NCI-H1105 (cell line): ENCODE results near the gene COL15A1.
A peak's percentile ranks its signal among the peaks of the same experiment; 100 is the strongest.

Source experiments
- DNase-seq: peaks from one replicate; lab custom pipeline; 2025; lab: John Stamatoyannopoulos, UW

The COL15A1 gene

DNA sequence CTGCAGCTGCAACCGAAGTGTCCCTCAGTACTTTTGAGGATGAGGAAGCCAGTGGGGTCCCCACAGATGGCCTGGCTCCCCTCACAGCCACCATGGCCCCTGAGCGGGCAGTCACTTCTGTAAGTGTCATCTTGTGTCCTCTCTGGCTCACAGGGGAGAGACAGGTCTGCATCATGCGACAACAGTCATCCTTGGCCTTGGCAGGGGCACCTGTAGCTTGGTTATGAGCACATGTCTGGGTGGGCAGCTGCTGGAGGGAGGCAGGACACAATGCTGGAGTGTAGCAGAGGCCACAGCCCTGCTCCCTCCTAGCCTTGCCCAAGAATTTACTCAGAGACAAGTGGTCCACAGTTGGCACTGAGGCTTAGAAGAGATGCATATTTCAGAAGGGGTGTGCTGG, 71.7 kb downstream of the COL15A1 start:
- no peak for DNase-seq

DNA sequence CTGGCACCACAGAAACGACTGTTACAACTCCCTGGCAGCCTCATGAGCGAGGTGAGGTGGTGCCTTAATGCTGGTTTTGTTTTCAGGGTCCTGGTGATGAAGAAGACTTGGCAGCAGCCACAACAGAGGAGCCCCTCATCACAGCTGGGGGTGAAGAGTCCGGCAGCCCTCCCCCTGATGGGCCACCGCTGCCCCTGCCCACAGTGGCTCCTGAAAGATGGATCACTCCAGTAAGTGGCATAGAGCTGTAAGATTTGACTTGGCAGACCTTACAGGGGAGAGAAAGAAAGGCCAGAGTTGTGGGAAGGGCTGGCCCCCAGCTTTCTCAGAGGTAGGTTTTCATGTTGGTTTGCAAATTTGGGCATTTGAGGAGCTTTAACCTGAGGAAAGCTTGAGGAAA, 72.2 kb downstream of the COL15A1 start:
- no peak for DNase-seq

DNA sequence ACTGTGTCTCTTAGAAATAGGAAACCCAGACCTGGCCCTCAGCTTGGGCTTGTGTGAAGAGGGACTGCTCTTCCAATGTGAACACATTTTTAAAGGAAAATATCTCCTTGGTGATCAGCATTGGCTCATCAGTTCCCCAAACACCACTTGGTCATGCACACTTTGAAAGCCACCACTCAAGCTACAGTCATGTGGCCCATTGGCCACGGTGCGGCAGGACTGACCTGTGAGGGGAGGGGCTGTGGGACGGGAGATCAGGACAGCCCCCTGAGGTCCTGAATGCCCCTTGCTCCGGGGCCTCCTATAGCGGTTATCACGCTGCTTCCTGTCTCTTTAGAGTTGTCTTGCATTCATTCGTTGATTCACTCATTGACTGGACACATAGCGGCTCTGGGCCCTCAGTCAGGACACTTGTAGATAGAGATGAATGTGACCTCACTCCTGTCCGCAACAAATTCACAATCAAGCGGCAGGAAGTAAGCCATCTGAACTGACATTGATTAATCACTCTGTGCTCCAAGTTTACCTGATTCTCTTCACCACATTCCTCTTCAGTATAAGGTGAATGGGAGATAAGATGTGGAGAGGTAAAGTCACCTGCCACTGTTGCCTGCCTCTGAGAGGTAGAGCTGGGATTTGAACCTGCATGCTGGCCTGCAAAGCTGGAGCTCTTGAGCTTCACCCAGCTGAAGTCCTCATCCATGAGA, 73.1 kb downstream of the COL15A1 start:
- no peak for DNase-seq

DNA sequence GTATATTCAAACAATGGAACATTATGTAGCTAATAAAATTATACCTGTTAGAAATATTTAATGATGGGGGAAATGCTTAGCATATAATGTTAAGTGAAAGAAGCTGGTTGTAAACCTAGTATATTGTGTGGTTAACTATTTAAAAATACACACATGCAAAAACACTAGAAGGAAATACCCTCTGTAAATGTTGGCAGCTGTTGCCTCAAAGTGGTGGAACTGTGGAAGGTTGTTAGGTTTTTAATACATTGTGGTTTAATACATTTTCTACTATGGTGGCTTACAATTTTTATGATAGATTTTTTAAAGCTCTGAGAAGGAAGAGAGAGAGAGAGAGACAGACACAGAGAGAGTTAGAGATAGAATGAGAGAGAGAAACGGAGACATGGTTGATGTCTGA, 74.9 kb downstream of the COL15A1 start:
- DNase-seq: no peak

DNA sequence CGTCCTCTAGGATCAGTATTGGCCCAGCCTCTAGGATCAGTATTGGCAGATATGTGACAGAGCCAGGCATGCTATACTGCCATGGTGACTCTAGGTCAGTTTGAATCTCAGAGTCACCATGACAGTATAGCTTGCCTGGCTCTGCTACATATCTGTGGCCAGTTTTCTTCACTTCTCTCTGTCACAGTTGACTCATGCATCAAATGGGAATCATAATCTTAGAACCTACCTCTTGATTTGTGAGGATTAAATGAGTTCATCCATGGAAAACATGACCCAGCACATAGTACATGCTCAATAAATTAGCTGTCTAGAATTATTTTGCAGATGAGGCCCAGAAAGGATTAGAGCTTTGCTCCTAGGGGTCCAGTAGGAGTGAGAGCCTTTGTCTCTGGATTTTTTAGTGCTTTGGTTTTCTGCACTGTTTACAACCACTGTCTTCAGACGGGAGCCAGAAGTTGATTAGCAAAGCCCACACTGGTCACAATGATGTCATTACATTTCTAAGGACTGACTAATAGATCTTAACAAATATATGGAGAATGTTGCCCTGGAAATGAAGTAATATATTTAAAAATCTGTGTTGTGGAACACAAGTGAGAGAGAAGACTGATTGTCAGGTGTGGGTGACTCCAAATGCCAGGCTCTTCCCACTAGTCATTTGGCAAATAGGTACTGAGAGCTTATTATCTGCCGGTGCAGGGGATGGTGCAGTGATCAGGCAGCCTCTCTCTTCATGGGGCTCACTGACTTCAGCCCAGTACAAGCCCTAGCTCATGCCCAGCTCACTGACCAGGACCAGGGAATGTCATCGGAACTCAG, 76.0 kb downstream of the COL15A1 start:
- no peak for DNase-seq

DNA sequence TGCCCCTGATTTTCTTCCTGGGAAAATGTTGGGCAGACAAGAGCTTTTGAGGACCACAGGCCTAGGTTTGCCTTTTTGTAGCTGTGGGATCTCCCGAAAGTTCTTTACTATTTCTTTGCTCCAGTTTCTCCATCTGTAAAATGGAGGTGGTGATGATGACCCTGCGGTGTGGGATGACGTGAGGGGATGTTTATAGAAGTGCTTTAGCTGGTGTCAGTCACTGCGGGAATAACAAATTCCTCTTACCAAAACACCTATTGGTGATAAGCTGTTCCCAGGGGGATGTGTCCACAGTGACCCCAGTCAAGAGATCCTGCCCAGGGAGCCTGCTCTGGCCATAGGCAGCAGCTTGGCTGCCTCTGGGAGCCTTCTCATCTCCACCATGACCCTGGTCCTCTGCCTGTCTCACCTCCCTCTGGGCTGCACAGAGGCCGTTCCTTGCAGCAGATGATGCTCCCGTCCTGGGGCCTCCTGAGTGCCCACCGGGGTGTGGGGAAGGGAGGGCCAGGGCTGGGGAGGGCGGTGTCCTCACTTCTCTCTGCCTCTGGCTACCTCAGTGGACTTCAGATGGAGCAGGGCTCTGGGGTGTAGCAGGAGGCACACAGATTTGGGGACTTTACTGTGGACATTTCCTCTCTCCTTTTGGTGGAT, 77.2 kb downstream of the COL15A1 start:
- DNase-seq: no peak

DNA sequence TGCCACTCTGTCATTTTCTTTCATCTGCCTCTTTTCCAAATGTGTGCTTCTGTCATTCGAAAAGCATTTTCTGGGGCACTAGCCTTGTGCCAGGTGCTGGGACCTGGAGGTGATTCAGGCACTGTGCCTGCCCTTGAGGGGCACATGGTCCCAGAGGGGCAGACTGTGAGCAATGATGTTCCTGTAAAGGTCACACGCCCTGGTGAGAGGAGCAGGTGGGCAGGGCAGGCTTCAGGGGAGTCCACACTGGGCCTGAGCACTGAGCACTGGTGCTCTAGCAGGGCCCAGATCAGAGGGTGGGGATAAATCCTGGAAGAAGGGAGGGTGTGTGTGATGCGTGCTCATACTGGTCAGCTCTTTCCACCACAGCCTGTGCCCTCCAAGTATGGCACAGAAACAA, 77.8 kb downstream of the COL15A1 start:
- no peak for DNase-seq

DNA sequence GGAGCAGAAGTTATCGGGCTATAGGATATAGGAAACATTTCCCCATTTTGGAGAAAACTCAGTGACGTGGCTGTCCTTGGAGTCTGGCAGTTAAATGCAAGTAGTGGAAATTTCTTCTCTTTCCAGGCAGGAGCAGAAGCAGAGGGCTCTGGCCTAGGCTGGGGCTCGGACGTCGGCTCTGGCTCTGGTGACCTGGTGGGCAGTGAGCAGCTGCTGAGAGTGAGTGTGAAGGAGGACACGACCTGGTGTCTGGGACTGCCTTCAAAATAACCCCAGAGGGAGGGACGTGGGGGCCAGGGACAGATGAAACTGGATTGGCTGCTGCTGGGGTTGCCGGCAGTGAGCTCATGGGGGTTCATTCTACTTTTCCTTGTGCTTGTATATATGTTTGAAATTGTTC, 79.5 kb downstream of the COL15A1 start:
- DNase-seq: no peak

DNA sequence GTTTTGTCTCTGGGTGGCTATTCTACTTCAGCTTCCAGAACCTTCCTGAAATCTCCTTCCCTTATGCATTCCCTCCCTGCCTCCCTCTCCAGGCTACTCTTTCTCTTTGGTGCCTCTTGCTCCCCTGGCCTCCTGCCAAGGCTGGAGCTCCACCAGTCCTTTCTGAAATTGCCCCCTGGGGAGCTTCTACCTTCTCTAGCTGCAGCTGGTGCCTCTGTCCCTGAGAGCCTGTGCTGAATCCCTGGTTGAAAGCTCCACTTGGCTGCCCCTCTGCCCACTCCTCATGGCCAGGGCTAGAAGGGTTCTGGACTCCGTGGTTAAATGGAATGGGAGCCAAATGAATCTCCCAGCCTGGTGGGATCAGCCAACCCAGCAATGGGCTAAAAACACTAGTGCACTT, 80.1 kb downstream of the COL15A1 start:
- DNase-seq: peak; percentile 67

DNA sequence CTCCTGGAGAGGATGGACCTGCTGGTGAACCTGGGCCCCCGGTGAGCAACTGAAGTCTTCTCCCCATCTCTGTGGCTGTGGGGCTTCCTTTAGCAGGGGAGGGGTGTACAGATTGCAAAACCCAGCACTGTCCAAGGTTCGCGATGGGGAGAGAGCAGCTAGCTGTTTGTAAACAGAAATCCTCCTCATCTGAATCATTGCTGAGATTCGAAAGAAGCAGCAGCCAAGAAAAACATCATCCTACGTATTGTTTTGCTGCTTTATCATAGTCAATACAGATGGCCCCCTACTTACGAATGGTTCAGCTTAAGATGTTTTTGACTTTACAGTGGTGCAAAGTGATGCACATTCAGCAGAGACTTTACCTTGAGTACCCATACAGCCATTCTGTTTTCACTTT, 81.3 kb downstream of the COL15A1 start:
- no peak for DNase-seq

DNA sequence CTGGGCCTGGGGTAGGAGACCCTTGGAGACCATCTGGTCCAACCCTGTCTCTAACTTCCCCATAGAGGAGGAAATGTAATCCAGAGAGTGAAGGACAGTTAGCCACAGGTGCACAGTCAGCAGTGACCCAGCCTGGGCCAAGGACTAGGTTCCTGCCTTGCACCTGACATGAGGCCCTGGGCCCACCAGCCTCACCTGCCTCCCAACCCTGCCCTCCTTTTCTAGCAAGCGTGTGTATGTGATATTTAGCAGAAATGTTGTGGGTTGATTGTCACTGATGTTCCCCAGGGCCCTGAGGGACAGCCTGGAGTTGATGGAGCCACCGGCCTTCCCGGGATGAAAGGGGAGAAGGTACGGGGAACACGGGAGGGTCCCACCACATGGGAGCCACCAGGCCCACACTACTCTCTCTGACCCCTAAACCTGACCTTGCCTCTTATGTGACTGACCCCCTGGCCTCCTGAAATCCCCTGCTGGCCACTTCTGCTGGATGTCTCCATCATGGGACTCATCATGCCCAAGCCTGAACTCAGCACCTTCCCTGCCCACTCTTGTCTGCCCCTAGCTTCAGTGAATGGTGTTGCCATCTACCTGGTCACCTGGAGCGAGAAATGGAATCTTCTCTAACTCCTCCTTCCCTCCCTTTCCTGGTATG, 82.0 kb downstream of the COL15A1 start:
- DNase-seq: no peak

DNA sequence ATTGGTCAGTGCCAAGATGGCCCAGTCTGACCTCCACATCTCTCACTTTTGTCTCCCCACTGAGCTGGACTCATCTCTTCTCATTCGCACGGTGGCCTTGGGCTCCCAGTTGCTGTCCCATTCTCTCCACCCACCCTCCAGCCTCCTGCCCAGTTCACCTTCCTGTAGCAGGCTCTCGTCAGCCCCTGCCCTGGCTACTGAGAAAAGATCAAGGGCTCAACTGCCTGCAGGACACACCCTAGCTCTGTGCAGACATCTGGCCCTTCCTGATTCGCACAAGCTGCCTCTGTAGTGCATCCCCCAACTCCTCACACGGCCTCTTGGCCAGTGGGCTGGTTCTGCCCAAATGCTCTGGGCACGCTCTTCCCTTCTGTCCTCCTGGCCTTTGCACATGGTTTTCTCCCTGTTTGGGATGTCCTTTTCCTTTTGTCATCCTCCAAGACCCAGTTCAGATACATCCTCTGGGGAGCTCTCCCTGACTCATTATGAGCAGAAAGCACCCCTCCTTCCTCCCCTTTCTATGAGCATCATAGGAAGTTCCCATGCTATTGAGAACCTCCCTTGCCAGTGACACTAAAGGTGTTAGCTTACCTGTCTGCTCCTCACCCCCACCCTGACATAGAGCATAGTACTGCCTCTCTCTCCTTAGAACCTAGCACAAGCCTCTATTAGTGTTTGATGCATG, 82.7 kb downstream of the COL15A1 start:
- DNase-seq: no peak

DNA sequence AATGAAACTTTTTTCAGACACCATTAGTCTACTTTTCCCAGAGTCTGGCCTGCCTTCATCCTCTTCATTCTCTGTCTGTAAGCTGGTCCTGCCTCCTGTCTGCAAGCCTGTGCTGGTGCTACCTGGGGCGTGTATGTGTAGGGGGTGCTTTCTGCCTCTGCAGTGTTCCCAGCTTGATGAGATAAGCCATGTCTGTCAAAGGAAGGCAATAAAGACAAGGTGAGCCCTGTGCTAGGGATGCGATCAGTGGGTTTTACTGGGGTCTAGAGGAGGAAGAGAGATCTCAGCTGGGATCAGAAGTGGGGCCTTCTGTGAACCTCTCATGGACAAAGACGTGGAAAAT, 83.2 kb downstream of the COL15A1 start:
- no peak for DNase-seq

DNA sequence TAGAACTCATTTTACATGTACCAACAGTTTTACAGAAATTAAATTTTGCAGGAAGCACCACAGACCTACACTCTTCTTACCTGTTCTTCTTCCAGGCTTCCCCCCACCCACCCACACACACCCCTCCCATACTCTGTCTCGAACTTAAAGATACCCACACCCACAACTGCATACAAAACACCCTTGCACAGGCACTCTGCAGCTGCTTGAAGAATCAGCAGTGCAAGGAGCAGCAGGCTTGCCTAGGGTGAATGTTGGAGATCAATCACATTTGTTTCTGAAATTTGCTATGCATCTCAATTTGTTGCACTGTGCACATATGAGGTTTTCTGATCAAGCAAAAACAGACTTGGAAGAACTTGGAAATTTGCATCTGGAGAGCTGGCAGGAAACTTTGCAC, 83.7 kb downstream of the COL15A1 start:
- DNase-seq: no peak

DNA sequence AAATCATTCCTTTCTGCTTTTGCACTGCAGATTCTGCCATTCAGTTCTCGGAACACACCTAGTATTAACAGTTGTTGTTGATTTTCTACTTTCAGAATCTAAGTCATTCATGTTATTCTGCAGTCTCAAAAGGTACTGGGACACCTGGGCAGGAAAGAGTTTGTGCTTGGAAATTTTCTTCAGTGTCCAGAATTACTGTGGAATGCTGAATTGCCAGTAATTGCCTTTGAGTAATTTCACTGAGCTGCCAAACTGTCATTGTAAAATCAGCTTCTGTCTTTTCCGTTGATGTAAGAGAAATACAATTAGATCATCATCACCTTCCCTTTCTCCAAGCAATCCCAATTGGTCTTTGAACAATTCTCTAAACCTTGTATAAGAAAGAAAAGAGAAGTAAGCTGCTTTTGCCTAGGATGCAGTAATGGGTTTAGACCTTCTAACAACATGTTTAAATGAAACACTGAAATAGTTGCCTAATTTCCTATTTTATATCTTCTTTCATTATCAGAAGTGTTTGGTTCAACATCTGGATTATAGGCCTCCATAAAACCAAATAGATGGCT, 85.5 kb downstream of the COL15A1 start:
- DNase-seq: no peak

DNA sequence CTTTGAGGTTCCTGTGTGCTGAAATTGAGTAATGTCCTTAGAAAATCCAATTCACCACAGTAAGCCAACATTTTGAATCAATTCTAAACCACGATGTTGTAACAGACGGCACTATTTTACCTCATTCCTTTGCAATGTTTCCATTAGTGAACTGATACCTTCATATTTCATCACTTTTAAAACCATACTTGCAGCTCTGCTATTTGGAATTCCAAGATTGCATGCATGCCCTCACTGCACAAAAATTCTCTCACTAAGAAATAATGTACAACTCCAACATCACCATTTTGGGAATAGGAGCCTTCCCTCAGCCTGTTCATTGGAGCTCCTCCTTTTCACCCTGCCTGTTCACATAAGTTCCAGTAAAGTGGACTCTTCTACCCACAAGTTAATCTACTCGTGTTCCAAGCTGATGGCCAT, 86.4 kb downstream of the COL15A1 start:
- DNase-seq: no peak

DNA sequence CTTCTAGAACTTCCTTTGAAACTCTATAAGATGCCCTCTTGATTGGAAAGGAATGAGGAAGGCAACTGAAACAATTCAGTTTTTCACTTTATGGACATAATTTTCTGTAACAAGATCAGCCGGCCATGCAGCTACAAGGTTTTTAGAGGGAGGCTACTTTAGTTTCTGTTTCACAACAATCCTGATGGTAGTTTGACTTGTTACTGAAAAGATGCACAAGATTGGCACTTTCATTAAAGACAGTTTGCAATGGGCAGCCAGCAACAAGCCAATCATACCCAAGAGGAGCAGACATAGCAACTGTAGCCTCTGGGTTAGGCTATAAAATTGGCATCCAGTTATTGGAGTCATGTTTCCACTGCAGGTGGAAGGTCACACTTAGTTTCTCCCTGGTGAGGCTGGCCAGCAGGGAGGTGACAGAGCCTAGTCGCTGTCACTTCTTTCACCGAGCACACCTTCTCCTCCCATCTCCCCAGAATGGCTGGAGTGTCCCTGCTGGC, 87.0 kb downstream of the COL15A1 start:
- no peak for DNase-seq

DNA sequence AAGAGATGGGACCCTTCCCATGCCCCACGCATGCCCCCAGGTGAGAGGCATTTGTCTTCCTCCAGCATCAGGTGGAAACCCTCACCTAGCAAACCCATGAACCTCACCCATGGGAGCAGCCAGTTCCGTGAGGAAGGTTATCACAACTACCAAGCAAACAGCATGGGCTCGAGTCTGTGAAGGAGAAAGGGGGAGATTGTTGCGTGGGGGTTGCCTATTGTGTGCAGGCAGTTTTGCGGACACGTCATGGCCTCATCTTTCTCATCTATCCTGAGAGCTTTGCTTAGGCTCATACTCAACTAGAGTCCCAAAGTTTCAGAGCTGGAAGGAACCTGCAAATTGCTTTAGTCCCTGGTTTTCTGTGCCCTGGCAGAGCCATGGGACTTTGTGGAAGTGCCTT, 87.6 kb downstream of the COL15A1 start:
- no peak for DNase-seq

DNA sequence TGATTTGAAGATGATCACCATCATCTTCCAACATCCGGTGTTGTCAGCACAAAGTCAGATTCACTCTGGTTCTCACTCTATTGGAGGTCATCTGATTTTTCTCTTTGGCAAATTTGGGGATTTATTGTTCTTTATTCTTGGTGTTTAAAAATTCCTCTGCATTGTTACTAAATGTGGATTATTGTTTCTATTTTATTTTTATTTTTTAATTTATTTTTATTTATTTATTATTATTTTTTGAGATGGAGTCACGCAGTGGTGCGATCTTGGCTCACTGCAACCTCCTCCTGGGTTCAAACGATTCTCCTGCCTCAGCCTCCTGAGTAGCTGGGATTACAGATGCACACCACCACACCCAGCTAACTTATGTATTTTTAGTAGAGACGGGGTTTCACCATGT, 88.3 kb downstream of the COL15A1 start:
- DNase-seq: no peak

DNA sequence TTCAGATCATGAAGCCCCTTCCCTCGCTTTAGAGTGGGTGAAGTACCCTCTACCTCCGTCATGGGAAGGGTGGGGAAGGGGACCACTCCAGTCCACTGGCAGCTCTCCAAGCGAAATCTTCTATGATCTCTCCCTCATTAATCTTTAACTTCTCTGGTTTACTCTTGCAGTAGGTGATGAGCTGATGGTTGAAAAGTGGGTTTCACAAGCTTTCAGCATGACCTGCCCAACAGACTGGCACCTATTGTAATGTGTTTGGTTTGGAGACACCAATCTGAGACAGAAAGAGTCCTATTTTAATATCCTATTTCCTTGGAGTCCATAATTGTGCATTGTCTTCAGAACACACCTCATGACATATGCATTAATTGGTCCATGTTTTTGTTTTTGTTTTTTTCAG, 90.4 kb downstream of the COL15A1 start:
- peak; percentile 8 for DNase-seq

DNA sequence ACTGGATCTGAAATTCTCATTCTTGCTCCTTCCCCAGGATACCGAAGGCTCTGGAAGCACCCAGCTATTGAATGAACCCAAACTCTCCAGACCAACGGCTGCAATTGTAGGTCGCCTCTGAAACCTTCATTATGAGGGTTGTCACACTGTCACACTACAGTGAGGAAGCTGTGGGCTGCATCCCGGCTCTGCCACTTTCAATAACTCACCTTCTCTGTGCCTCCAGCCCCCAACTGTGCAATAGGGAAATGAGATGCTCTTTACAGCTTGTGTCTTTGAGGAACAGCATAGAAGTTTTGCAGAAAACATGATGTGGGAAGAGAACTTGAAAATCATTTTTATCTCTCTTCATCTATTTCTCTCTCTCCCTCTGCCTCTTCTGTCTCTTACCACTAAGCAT, 91.6 kb downstream of the COL15A1 start:
- DNase-seq: no peak
